HG02885 (cell line): Measurements from ENCODE around the gene FAM89B.

Experiments used
- ATAC-seq: cut with Tn5 transposase; IDR thresholded peaks from one replicate; pipeline ENCODE4 v1.9.1; 2021; ENCODE audit warnings: mild to moderate bottlenecking; ENCODE audit not compliant: unreplicated experiment, poor library complexity

FAM89B gene

GRCh38 chr11:65538915-65539743, 33.2 kb upstream of the FAM89B start:
- no peak for ATAC-seq

- ATAC-seq = peak; percentile 61
Observed at GRCh38 chr11:65539744-65540289, 32.5 kb upstream of the FAM89B start.

GRCh38 chr11:65540290-65541092, 31.8 kb upstream of the FAM89B start:
- ATAC-seq = peak; percentile 79

GRCh38 chr11:65541093-65541982, 31.0 kb upstream of the FAM89B start:
- no peak for ATAC-seq

GRCh38 chr11:65542738-65543390, 29.5 kb upstream of the FAM89B start:
- ATAC-seq = no peak

- no peak for ATAC-seq
Observed at GRCh38 chr11:65545853-65546216, 26.5 kb upstream of the FAM89B start.

GRCh38 chr11:65546217-65546958, 25.9 kb upstream of the FAM89B start:
- peak; percentile 84 for ATAC-seq

- ATAC-seq = no peak
Observed at GRCh38 chr11:65547446-65548125, 24.8 kb upstream of the FAM89B start.

GRCh38 chr11:65548395-65548794, 23.9 kb upstream of the FAM89B start:
- ATAC-seq = no peak

GRCh38 chr11:65549096-65549495, 23.2 kb upstream of the FAM89B start:
- ATAC-seq = no peak

- ATAC-seq = peak; percentile 57
Observed at GRCh38 chr11:65551572-65552387, 20.6 kb upstream of the FAM89B start.

- no peak for ATAC-seq
Observed at GRCh38 chr11:65552388-65552951, 19.9 kb upstream of the FAM89B start.

GRCh38 chr11:65553301-65554001, 18.9 kb upstream of the FAM89B start:
- no peak for ATAC-seq

- no peak for ATAC-seq
Observed at GRCh38 chr11:65554057-65554818, 18.1 kb upstream of the FAM89B start.

- no peak for ATAC-seq
Observed at GRCh38 chr11:65554842-65555430, 17.4 kb upstream of the FAM89B start.
